Left lung (tissue), 10 donors: ENCODE results near the gene TPSAB1. TPM values are rescaled to one million over a fixed set of nuclear protein-coding genes. Genes with fewer than 3 reads are reported as not detected.

Source experiments
- ATAC-seq: fragments of 200-7000 bp; cut with Tn5 transposase; one replicate; pipeline ENCODE4 v1.9.1; 2020; ENCODE audit warnings: moderate library complexity
- DNase-seq, 4 donors: peaks; one replicate each; pipeline ENCODE4 v3.0.0-alpha.2; 2013 to 2020
- H3K27ac ChIP-seq, 2 donors: fragments of 200-600 bp; sonication (generic) in 1 of 2; one replicate each; pipeline versions ENCODE4 v1.5.0 to v1.8.0; 2020 to 2021
- H3K27me3 ChIP-seq, 2 donors: fragments of 200-600 bp; sonication (generic) in 1 of 2; one replicate each; pipeline versions ENCODE4 v1.5.0 to v1.8.0; 2020 to 2021
- H3K36me3 ChIP-seq, 2 donors: fragments of 200-600 bp; sonication (generic) in 1 of 2; one replicate each; pipeline versions ENCODE4 v1.5.0 to v1.8.0; 2020 to 2021
- H3K4me1 ChIP-seq, 2 donors: fragments of 200-600 bp; one replicate each; pipeline ENCODE4 v1.8.0; 2021
- H3K4me3 ChIP-seq, 2 donors: fragments of 200-600 bp; sonication (generic) in 1 of 2; one replicate each; pipeline versions ENCODE4 v1.5.0 to v1.8.0; 2020 to 2021; ENCODE audit warnings: mild to moderate bottlenecking in 1 of 2
- H3K9me3 ChIP-seq, 2 donors: fragments of 200-600 bp; sonication (generic) in 1 of 2; one replicate each; pipeline versions ENCODE4 v1.5.0 to v1.8.0; 2020 to 2021
- intact Hi-C, 2 donors: fragments of 100-400 bp; cut with DNase I; formaldehyde crosslinking; loops; one replicate each; pipeline versions ENCODE4 v1.11.2 to v1.14.2; 2022
- polyA plus RNA-seq, 6 donors: library from polyadenylated mRNA; unstranded; fragments of 120-200 nt; gene quantifications; one replicate each; pipeline ENCODE4 v1.2.1, GENCODE V29; 2013; ENCODE audit not compliant: insufficient read length in 6 of 6
- total RNA-seq, 2 donors: library from RNA; stranded (reverse); fragmentation: NEBNext Ultra II Directional; extraction: Animal tissue kit (Norgen Biotek cat#: 25700); gene quantifications; one replicate each; pipeline ENCODE4 v1.2.1, GENCODE V29; 2021
- TF ChIP-seq, protein P1 (sequence below), 2 donors: fragments of 200-600 bp; sonication (generic) in 1 of 2; IDR thresholded peaks; one replicate each; pipeline versions ENCODE4 v1.5.0 to v1.8.0; 2021; ENCODE audit warnings: antibody characterized with exemption in 2 of 2
- donor health status: DM: no; HTN: yes; CAD: no.
- donor health status: DM: no; HTN: no; CAD: no.

TPSAB1 gene
- total and polyA plus RNA-seq, 8 donors, result 0.21 to 51.0 (median 17.7) TPM; not detected in 4

DNA sequence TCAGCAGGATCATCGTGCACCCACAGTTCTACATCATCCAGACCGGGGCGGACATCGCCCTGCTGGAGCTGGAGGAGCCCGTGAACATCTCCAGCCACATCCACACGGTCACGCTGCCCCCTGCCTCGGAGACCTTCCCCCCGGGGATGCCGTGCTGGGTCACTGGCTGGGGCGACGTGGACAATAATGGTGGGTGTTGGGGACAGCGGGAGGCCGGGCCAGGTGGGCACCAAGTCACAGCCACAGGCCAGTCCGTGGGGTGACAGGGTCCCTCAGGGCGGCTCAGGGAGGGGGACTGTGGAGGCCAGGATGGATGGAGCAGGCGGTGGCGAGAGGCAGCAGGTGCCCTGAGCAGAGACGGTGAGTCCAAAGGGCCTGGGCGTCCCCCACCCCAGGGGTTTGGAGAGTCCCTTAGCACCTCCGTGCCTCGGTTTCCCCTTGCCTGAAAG lies 16.4 kb downstream of the TPSAB1 start:
- no peaks in the 10 kb centered on the region for H3K9me3 ChIP-seq
- DNase-seq (no peak), ATAC-seq (no peak)
- H3K4me1 ChIP-seq, result no peaks in the 10 kb centered on the region
- TF ChIP-seq, protein P1, sequence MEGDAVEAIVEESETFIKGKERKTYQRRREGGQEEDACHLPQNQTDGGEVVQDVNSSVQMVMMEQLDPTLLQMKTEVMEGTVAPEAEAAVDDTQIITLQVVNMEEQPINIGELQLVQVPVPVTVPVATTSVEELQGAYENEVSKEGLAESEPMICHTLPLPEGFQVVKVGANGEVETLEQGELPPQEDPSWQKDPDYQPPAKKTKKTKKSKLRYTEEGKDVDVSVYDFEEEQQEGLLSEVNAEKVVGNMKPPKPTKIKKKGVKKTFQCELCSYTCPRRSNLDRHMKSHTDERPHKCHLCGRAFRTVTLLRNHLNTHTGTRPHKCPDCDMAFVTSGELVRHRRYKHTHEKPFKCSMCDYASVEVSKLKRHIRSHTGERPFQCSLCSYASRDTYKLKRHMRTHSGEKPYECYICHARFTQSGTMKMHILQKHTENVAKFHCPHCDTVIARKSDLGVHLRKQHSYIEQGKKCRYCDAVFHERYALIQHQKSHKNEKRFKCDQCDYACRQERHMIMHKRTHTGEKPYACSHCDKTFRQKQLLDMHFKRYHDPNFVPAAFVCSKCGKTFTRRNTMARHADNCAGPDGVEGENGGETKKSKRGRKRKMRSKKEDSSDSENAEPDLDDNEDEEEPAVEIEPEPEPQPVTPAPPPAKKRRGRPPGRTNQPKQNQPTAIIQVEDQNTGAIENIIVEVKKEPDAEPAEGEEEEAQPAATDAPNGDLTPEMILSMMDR (IDR thresholded peaks at IDR 0.05), result no peak
- H3K4me3 ChIP-seq, result no peak overlapping the region
- no peaks in the 10 kb centered on the region for H3K36me3 ChIP-seq
- intact Hi-C loops, result no loop called here
- H3K27ac ChIP-seq, result no peak overlapping the region
- peaks cover 25 to 63% of the 10 kb centered on the region in 2 donors for H3K27me3 ChIP-seq

DNA sequence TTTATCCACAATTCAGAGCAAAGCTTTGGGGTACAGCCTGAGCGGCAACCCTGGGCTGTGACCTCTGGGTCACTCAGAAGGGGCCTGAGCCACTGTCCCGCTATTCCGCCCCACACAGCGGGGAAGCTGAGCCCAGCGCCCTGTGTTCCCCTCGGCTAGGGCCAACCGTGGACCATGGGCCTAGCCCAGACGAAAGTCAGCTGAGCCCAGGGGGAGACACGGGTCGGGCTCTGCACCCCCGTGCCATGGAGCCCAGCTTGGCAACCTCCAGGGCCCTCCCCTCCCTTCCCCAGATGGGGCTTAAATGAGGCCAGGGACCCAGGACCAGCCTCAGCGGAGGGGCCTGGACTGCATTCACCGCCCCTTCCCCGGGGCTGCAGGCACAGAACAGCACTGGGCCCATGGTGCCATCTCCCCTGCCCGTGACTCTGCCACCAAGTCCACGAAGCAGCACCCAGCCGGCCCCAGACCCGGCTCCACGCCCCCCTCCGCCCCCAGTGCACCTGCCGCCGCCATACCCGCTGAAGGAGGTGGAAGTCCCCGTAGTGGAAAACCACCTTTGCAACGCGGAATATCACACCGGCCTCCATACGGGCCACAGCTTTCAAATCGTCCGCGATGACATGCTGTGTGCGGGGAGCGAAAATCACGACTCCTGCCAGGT lies 17.2 kb downstream of the TPSAB1 start:
- Histone ChIP-seq H3K27me3 (peaks cover 27 to 71% of the 10 kb centered on the region in 2 donors), H3K27ac (no peak overlapping the region), H3K4me3 (no peak overlapping the region), H3K4me1 (no peaks in the 10 kb centered on the region), H3K36me3 (no peaks in the 10 kb centered on the region), H3K9me3 (no peaks in the 10 kb centered on the region)
- TF ChIP-seq, protein P1 (IDR thresholded peaks at IDR 0.05), result no peak
- intact Hi-C loops, result no loop called here
- no peak for DNase-seq
- no peak for ATAC-seq

DNA sequence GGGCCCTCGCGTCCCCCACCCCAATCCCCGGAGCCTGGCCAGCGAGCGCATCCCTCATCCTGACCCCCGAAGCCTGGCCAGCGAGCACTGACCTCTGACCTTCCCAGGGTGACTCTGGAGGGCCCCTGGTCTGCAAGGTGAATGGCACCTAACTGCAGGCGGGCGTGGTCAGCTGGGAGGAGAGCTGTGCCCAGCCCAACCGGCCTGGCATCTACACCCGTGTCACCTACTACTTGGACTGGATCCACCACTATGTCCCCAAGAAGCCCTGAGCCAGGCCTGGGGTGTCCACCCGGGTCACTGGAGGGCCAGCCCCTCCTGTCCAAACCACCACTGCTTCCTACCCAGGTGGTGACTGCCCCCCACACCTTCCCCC lies 17.7 kb downstream of the TPSAB1 start:
- Histone ChIP-seq H3K4me3 (no peak overlapping the region), H3K4me1 (no peaks in the 10 kb centered on the region), H3K9me3 (no peaks in the 10 kb centered on the region), H3K27ac (no peak overlapping the region), H3K36me3 (no peaks in the 10 kb centered on the region), H3K27me3 (peaks cover 27 to 76% of the 10 kb centered on the region in 2 donors)
- ATAC-seq, result no peak
- TF ChIP-seq, protein P1 (IDR thresholded peaks at IDR 0.05), result no peak
- intact Hi-C loops, result no loop called here
- no peak for DNase-seq

DNA sequence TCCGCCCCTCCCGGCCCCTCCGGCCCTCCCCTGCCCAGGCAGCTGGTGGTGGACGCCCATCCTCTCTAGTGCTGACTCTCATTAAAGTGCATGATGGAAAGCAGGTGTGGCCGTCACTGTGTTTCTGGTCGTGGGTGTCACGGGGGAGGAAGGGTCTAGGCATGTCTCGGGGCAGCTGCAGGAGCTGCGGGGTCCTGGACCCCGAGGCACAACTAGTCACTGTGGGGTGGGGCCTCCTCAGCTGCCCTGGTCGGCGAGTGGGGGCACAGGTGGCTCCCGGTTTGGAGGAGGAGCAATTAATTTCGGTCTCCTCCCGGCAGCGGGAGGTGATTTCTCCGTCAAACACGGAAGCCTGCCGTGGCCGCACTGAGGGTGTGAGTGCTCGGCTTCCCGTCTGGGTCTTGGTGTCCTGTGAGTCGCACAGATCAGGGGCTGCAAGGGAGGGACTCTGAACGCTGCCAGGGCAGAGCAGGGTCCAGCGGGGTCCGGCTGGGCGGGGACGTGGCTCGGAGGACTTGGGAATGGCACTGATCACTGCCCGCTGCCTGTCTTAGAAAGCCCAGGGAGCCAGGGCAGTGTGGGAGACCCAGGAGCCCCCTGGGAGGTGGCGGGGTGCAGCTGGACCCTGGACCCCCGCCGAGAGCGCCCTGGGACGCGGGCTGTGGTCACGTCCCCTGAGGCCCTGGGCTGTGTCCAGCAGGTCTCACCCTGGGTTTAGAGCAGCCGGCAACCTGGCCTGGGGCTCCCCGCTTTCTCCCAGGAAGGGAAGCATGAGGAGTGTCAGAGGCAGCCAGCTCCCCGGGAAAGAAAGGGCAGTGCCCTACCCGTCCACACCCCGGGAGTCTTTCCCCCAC lies 18.6 kb downstream of the TPSAB1 start:
- DNase-seq (no peak), ATAC-seq (no peak)
- Histone ChIP-seq H3K4me3 (no peak overlapping the region), H3K27me3 (peaks cover 27 to 84% of the 10 kb centered on the region in 2 donors), H3K9me3 (no peaks in the 10 kb centered on the region), H3K4me1 (no peaks in the 10 kb centered on the region), H3K36me3 (no peaks in the 10 kb centered on the region), H3K27ac (no peak overlapping the region)
- TF ChIP-seq, protein P1 (IDR thresholded peaks at IDR 0.05), result no peak
- intact Hi-C loops, result no loop called here

DNA sequence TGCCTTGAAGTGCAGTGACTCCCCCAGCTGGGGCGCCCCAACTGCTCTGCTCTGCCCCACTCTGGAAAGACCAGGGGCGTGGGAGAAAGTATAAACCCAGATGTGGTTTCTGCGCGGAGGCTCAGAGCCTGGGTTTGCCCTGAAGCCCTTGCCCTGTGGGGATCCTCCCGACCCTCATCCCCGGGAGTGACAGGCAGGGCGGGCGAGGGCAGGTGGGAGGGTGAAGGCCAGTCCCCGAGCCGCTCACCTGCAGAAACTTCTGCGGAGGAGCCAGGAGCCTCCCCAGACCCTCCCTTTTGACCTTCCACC lies 19.2 kb downstream of the TPSAB1 start:
- intact Hi-C loops, result no loop called here
- TF ChIP-seq, protein P1 (IDR thresholded peaks at IDR 0.05), result no peak
- H3K27me3 ChIP-seq, result peaks cover 27 to 84% of the 10 kb centered on the region in 2 donors

More for the DNA sequence above, 19.2 kb downstream of the TPSAB1 start:
- Histone ChIP-seq H3K4me1 (no peaks in the 10 kb centered on the region), H3K4me3 (no peak overlapping the region), H3K9me3 (no peaks in the 10 kb centered on the region), H3K36me3 (no peaks in the 10 kb centered on the region), H3K27ac (no peak overlapping the region)
- DNase-seq (no peak), ATAC-seq (no peak)
